GM12878 (cell line): ENCODE measurements around the gene COIL. TPM values are rescaled to one million over a fixed set of nuclear protein-coding genes. Genes with fewer than 3 reads are reported as not detected.

ENCODE experiments used
- E2F8 ChIP-seq: fragments of 450-650 bp; IDR thresholded peaks from 2 replicates; pipeline ENCODE4 v1.6.1; 2018; ENCODE audit warnings: mild to moderate bottlenecking, low read depth, moderate library complexity; ENCODE audit not compliant: partially characterized antibody
- HCFC1 ChIP-seq: fragments of 150-350 bp; IDR thresholded peaks from 2 replicates; pipeline ENCODE4 v1.6.1; 2014; ENCODE audit warnings: low read length
- JUND ChIP-seq: IDR thresholded peaks from 2 replicates; pipeline ENCODE4 v1.6.1; 2012; ENCODE audit warnings: low read depth, mild to moderate bottlenecking, low read length, improper control_type of control experiment, moderate library complexity
- NFYA ChIP-seq: IDR thresholded peaks from 2 replicates; pipeline ENCODE4 v1.6.1; 2011; ENCODE audit warnings: low read depth, mild to moderate bottlenecking, low read length, improper control_type of control experiment, borderline replicate concordance
- PBX3 ChIP-seq: IDR thresholded peaks from 2 replicates; pipeline ENCODE4 v1.6.1; 2011; ENCODE audit warnings: mild to moderate bottlenecking, low read depth, low read length, moderate library complexity; ENCODE audit not compliant: insufficient replicate concordance
- RELA ChIP-seq: fragments of 450-650 bp; IDR thresholded peaks from 2 replicates; pipeline ENCODE4 v1.8.0; 2014; ENCODE audit warnings: borderline replicate concordance; ENCODE audit not compliant: partially characterized antibody
- SKIL ChIP-seq: fragments of 450-650 bp; IDR thresholded peaks from 2 replicates; pipeline ENCODE4 v1.6.1; 2017; ENCODE audit warnings: mild to moderate bottlenecking, low read depth, inconsistent platforms; ENCODE audit not compliant: poor library complexity, severe bottlenecking
- ZBTB4 ChIP-seq: fragments of 450-650 bp; formaldehyde crosslinking; IDR thresholded peaks from 2 replicates; pipeline ENCODE4 v1.4.0; 2022; ENCODE audit warnings: mild to moderate bottlenecking, moderate library complexity
- polyA plus RNA-seq, 11 experiments: library from polyadenylated mRNA; depleted of rRNA in 4 of 11; unstranded in 6 of 11; stranded (reverse) in 5 of 11; fragments of >200 nt; fragmentation: Nextera tagmentation in 4 of 11; fragmentation: Illumina TruSeq in 1 of 11; extraction: Ambion mirVana in 4 of 11; extraction: Trizol in 1 of 11; gene quantifications; 1 replicate in 1 of 11; 2 replicates in 10 of 11; pipeline versions ENCODE4 v1.2.1 to v1.2.3, GENCODE V29; 2011 to 2016; ENCODE audit warnings: inconsistent platforms in 2 of 11, missing spikeins in 2 of 11, low read depth in 1 of 11
- total RNA-seq, 4 experiments: library from RNA; depleted of rRNA in 3 of 4; stranded (reverse); fragments of >200 nt in 3 of 4; fragmentation: Illumina TruSeq in 1 of 4; extraction: Trizol in 1 of 4; gene quantifications; 2 replicates each; pipeline versions ENCODE4 v1.2.1 to v1.2.3, GENCODE V29; 2013 to 2021

COIL gene
- total and polyA plus RNA-seq, 10 of the 15 experiments (the other 5 are each of a cell fraction or from before 2014, with no cell fraction given): 13.7 to 24.3 (median 17.4) TPM

DNA sequence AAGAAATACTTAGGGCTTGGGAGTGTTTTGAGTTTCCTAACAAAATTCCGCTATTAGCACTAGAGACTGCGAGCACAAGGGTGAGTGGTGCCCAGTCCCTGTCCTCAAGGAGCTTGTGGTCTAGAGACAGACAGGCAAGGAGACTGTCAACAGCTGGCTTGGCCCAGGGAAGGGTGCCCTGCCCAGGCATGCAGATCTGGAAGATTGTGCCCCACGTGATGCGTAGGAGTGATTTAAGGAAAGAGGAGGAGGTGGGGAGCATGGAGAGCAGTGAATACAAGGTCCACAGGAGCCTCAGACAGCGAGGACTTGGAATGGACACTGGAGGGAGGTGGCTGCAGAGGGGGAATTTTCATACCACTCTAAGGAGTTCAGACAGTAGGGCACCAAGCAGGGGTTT lies 42.1 kb upstream of the COIL start (continued):
- TF ChIP-seq E2F8 (no peak), RELA (no peak), ZBTB4 (no peak), SKIL (no peak), JUND (no peak), HCFC1 (no peak), NFYA (no peak), PBX3 (no peak)
- TF ChIP-seq, all 136 proteins: peak for 0
